Transverse colon (tissue), 4 donors: ENCODE results near the gene CDCA5. TPM values are rescaled to one million over a fixed set of nuclear protein-coding genes. Genes with fewer than 3 reads are reported as not detected.

Source experiments
- DNase-seq: peaks from one replicate; pipeline ENCODE4 v3.0.0-alpha.2; 2019
- H3K27ac ChIP-seq, 4 donors: fragments of 200-600 bp; sonication (generic); 2 replicates each; pipeline ENCODE4 v1.5.1; 2016 to 2018; ENCODE audit warnings: inconsistent platforms in 4 of 4
- H3K27me3 ChIP-seq: fragments of 200-600 bp; sonication (generic); 2 replicates; pipeline ENCODE4 v1.5.1; 2017; ENCODE audit warnings: inconsistent platforms
- H3K36me3 ChIP-seq, 4 donors: fragments of 200-600 bp; sonication (generic); 2 replicates each; pipeline ENCODE4 v1.5.1; 2017 to 2019; ENCODE audit warnings: inconsistent platforms in 4 of 4
- H3K4me1 ChIP-seq, 4 donors: fragments of 200-600 bp; sonication (generic); 2 replicates each; pipeline ENCODE4 v1.5.1; 2017 to 2020; ENCODE audit warnings: inconsistent platforms in 4 of 4
- H3K4me3 ChIP-seq, 4 donors: fragments of 200-600 bp; sonication (generic); 1 replicate in 1 of 4; 2 replicates in 3 of 4; pipeline versions ENCODE4 v1.5.1 to v1.6.1; 2017 to 2019; ENCODE audit warnings: inconsistent platforms in 4 of 4
- H3K9me3 ChIP-seq, 2 donors: fragments of 200-600 bp; sonication (generic); 2 replicates each; pipeline ENCODE4 v1.5.1; 2017 to 2019; ENCODE audit warnings: inconsistent platforms in 2 of 2
- CTCF ChIP-seq, 5 experiments: fragments of 200-600 bp in 3 of 5; fragments of 450-650 bp in 2 of 5; sonication (generic) in 3 of 5; IDR thresholded peaks; 1 replicate in 2 of 5; 2 replicates in 3 of 5; pipeline ENCODE4 v1.5.1; 2016 to 2017; ENCODE audit warnings: antibody characterized with exemption in 5 of 5, inconsistent platforms in 3 of 5, mild to moderate bottlenecking in 2 of 5, moderate library complexity in 1 of 5
- EP300 ChIP-seq: sonication (generic); formaldehyde crosslinking; IDR thresholded peaks from one replicate; pipeline ENCODE4 v1.6.1; 2017; ENCODE audit warnings: antibody characterized with exemption, low read depth
- POLR2A ChIP-seq: fragments of 450-650 bp; IDR thresholded peaks from one replicate; pipeline ENCODE4 v1.6.1; 2016; ENCODE audit warnings: antibody characterized with exemption, mild to moderate bottlenecking, moderate library complexity
- POLR2AphosphoS5 ChIP-seq, 3 donors: sonication (generic); formaldehyde crosslinking; IDR thresholded peaks; one replicate each; pipeline ENCODE4 v1.6.1; 2016; ENCODE audit warnings: antibody characterized with exemption in 3 of 3
- WGBS, 2 donors: methylation state at CpG; one replicate each; pipeline ENCODE4 v1.1.5; 2018; ENCODE audit warnings: low coverage in 1 of 2; 5-methylcytosine and 5-hydroxymethylcytosine counted together
- in situ Hi-C, 4 donors: fragments of 200-750 bp; cut with MboI; loops; one replicate each; pipeline versions ENCODE4 v1.15.0 to v1.15.1; 2017; ENCODE audit warnings: low sequenced_read_pairs in 3 of 4, low pct_ligation_motif_present in 1 of 4, low pct_unique_long_range_greater_than_20kb in 1 of 4
- intact Hi-C: fragments of 100-400 bp; cut with DNase I; formaldehyde crosslinking; loops from one replicate; pipeline ENCODE4 v1.15.1; 2023; ENCODE audit warnings: low total_unique reads
- total RNA-seq, 4 donors: library from RNA; depleted of rRNA; stranded (reverse); fragments of >200 nt; gene quantifications; one replicate each; pipeline ENCODE4 v1.1.0, GENCODE V29; 2016

Gene CDCA5
- total RNA-seq, 4 donors from 2014 or later: 1.9 to 2.6 (median 2.5) TPM; not detected in 1

GRCh38 chr11:65109231-65110198 is 25.7 kb upstream of the CDCA5 start:
- H3K4me1 ChIP-seq: peaks cover 8 to 32% (median 19%) of the 10 kb centered on the region in 4 donors
- H3K4me3 ChIP-seq: no peak overlapping the region
- no peak for TF ChIP-seq POLR2AphosphoS5 (IDR thresholded peaks at IDR 0.05)
- TF ChIP-seq POLR2A: no peak
- no peak for TF ChIP-seq CTCF (IDR thresholded peaks at IDR 0.05)
- no peak for TF ChIP-seq EP300
- no peak overlapping the region for H3K27ac ChIP-seq
- no peaks in the 10 kb centered on the region for H3K27me3 ChIP-seq
- 89% methylated on average over 34 of the region's 36 CpGs; no CpG with 5 or more reads in 1 of the 2 donors for WGBS, 2 donors
- H3K9me3 ChIP-seq: no peaks in the 10 kb centered on the region
- peaks cover 0 to 11% (median 3%) of the 10 kb centered on the region in 4 donors for H3K36me3 ChIP-seq
- DNase-seq: no peak
- intact Hi-C loops (loop anchor here (5.0 kb wide), 1 partner anchor 97 kb away; the partner anchor contains the start of gene ARL2), in situ Hi-C loops (no loop called here)

- H3K4me3 ChIP-seq: no peak overlapping the region
- peaks cover 8 to 30% (median 19%) of the 10 kb centered on the region in 4 donors for H3K4me1 ChIP-seq
- H3K27me3 ChIP-seq: no peaks in the 10 kb centered on the region
- H3K9me3 ChIP-seq: no peaks in the 10 kb centered on the region
- in situ Hi-C loops: no loop called here
- intact Hi-C loops: no loop called here
- H3K36me3 ChIP-seq: peaks cover 0 to 11% (median 3%) of the 10 kb centered on the region in 4 donors
- TF ChIP-seq EP300 (no peak), CTCF (IDR thresholded peaks at IDR 0.05) (no peak), POLR2AphosphoS5 (IDR thresholded peaks at IDR 0.05) (no peak), POLR2A (no peak)
- no peak overlapping the region for H3K27ac ChIP-seq
- 93 to 94% methylated on average over 9 to 29 of the region's 38 CpGs for WGBS, 2 donors
- DNase-seq: no peak
These were observed 24.8 kb upstream of the CDCA5 start for GRCh38 chr11:65108469-65109123.

GRCh38 chr11:65107751-65108468 is 24.1 kb upstream of the CDCA5 start:
- in situ Hi-C loops (no loop called here), intact Hi-C loops (no loop called here)
- no peak for DNase-seq
- TF ChIP-seq POLR2AphosphoS5 (IDR thresholded peaks at IDR 0.05): no peak
- no peak for TF ChIP-seq POLR2A
- TF ChIP-seq CTCF (IDR thresholded peaks at IDR 0.05): no peak
- TF ChIP-seq EP300: no peak
- Histone ChIP-seq H3K4me1 (peaks cover 2 to 24% (median 13%) of the 10 kb centered on the region in 4 donors), H3K36me3 (peaks cover 0 to 11% (median 3%) of the 10 kb centered on the region in 4 donors), H3K4me3 (no peak overlapping the region), H3K27ac (no peak overlapping the region), H3K9me3 (no peaks in the 10 kb centered on the region), H3K27me3 (no peaks in the 10 kb centered on the region)
- WGBS, 2 donors: 96% methylated on average over 52 of the region's 52 CpGs; no CpG with 5 or more reads in 1 of the 2 donors
